ENCODE results near the gene USP40. TPM values are rescaled to one million over a fixed set of nuclear protein-coding genes. Genes with fewer than 3 reads are reported as not detected.

USP40 gene, protein sequence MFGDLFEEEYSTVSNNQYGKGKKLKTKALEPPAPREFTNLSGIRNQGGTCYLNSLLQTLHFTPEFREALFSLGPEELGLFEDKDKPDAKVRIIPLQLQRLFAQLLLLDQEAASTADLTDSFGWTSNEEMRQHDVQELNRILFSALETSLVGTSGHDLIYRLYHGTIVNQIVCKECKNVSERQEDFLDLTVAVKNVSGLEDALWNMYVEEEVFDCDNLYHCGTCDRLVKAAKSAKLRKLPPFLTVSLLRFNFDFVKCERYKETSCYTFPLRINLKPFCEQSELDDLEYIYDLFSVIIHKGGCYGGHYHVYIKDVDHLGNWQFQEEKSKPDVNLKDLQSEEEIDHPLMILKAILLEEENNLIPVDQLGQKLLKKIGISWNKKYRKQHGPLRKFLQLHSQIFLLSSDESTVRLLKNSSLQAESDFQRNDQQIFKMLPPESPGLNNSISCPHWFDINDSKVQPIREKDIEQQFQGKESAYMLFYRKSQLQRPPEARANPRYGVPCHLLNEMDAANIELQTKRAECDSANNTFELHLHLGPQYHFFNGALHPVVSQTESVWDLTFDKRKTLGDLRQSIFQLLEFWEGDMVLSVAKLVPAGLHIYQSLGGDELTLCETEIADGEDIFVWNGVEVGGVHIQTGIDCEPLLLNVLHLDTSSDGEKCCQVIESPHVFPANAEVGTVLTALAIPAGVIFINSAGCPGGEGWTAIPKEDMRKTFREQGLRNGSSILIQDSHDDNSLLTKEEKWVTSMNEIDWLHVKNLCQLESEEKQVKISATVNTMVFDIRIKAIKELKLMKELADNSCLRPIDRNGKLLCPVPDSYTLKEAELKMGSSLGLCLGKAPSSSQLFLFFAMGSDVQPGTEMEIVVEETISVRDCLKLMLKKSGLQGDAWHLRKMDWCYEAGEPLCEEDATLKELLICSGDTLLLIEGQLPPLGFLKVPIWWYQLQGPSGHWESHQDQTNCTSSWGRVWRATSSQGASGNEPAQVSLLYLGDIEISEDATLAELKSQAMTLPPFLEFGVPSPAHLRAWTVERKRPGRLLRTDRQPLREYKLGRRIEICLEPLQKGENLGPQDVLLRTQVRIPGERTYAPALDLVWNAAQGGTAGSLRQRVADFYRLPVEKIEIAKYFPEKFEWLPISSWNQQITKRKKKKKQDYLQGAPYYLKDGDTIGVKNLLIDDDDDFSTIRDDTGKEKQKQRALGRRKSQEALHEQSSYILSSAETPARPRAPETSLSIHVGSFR
- 10 to 100 TPM; 19.3 to 40.9 (median 30.6) TPM for polyA plus RNA-seq
- long read RNA-seq, donor 1, result 0 reads
- long read RNA-seq, donor 2, result 0 reads
- long read RNA-seq, donor 3, partial matches to known transcripts, result 0 of 2 reads
- long read RNA-seq, donor 3, other reads (novel, unspliced or antisense), result 0 of 2 reads
- long read RNA-seq, donor 4, result 0 reads
- long read RNA-seq, donor 5, result 0 reads
- long read RNA-seq, donor 6, result 0 reads
- long read RNA-seq, donor 7, result 0 reads
- long read RNA-seq, donor 8, result 0 reads
- long read RNA-seq, donor 9, result 0 reads
- long read RNA-seq, donor 10, result 0 reads

DNA sequence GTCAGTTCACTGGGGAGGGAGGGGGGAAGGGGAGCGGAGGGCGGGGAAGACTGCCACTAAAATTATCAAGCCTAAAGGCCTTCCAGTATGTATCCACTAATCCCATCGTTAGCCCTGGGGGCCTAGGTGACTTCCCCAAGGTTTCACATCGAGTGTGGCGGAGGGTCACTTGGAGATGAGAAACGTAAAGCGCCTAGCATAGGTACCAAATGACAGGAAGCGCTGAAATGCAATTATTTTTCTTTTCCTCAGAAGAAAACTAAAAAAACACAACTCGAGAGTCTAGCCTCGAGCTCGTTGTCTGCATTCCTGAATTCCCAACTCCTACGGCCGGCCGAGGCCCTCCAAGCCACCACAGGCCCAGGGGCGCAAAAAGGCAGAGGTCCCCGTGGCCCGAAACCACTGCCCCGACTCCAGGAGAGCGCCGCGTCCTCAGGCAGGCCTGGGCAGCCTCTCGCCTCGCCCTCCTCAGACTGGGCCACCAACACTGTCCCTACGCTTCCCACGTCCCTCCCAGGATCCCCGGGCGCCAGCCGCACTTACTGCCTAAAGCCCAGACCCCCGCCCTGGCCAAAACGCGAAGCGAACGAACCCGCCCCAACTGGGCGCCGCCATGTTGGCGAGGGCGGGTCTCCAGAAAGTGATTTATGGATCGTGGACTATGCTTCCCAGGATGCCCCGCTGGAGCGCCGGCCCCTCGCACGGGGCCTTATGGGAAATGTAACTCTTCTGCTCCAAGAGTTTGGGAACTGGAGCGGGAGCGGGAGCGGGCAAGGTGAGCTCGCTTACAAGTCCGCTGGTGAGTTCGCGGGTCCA, at the start of gene USP40:
Gene USP40, minus strand, starts transcription at position 642 of the 816 bp plus-strand sequence. CDS start 1,228 bp downstream, outside the sequence.
- H3K27ac ChIP-seq (ENCODE audit: low read depth in 1 of 3, low read length in 2 of 3), result peak within 1 kb of the TSS; percentile 63 to 88 (median 85)
- 0 to 1% (median 0%) methylated on average over 51 of the region's 51 CpGs for WGBS, 3 donors
- no peak for FAIRE-seq

DNA sequence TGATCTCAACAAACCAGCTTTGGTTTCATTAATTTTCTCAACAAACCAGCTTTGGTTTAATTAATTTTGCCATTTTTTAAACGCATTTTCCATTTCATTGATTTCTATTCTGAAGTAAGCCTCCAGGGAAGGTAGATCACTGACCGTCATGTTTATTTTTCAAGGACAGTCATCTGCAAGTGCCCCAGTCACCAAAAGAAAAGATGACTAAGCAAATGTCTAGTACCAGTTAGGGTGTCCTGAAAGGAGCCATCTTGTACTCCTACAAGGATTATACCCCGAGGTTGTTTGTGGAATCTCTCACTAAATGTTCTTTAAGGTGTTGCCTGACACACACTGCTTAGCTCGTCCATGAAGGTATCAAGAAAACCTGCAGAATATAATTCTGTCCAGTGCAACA, 44.7 kb upstream of the USP40 start:
- no peak for FAIRE-seq
- no peaks in the 10 kb centered on the region for H3K9me3 ChIP-seq (ENCODE audit: control insufficient read depth in 2 of 2, insufficient read depth in 1 of 2, low read depth in 1 of 2, low read length in 1 of 2)
- H3K27ac ChIP-seq (ENCODE audit: low read depth in 1 of 3, low read length in 2 of 3), result no peak overlapping the region
- no peak for DNase-seq
- H3K27me3 ChIP-seq (ENCODE audit: control insufficient read depth in 3 of 3, insufficient read depth in 3 of 3, low read length in 3 of 3), result no peaks in the 10 kb centered on the region
- no peaks in the 10 kb centered on the region for H3K36me3 ChIP-seq (ENCODE audit: control insufficient read depth in 3 of 3, insufficient read depth in 2 of 3, low read depth in 1 of 3, low read length in 3 of 3)
- H3K4me1 ChIP-seq (ENCODE audit: control insufficient read depth in 3 of 3, insufficient read depth in 2 of 3, low read depth in 1 of 3, low read length in 2 of 3), result no peaks in the 10 kb centered on the region
- 79 to 81% (median 79%) methylated on average over 4 of the region's 4 CpGs for WGBS, 3 donors
- H3K4me3 ChIP-seq (ENCODE audit: low read depth in 1 of 3, low read length in 3 of 3), result no peak overlapping the region

More for the DNA sequence above, at the start of gene USP40:
- H3K9me3 ChIP-seq (ENCODE audit: control insufficient read depth in 2 of 2, insufficient read depth in 1 of 2, low read depth in 1 of 2, low read length in 1 of 2), result no peaks in the 10 kb centered on the region
- peak within 1 kb of the TSS; percentile 59 to 85 (median 72) for H3K4me3 ChIP-seq (ENCODE audit: low read depth in 1 of 3, low read length in 3 of 3)
- DNase-seq, result peak; percentile 90 to 95
- no peaks in the 10 kb centered on the region for H3K27me3 ChIP-seq (ENCODE audit: control insufficient read depth in 3 of 3, insufficient read depth in 3 of 3, low read length in 3 of 3)
- H3K4me1 ChIP-seq (ENCODE audit: control insufficient read depth in 3 of 3, insufficient read depth in 2 of 3, low read depth in 1 of 3, low read length in 2 of 3), result no peaks in the 10 kb centered on the region
- no peaks in the 10 kb centered on the region for H3K36me3 ChIP-seq (ENCODE audit: control insufficient read depth in 3 of 3, insufficient read depth in 2 of 3, low read depth in 1 of 3, low read length in 3 of 3)

DNA sequence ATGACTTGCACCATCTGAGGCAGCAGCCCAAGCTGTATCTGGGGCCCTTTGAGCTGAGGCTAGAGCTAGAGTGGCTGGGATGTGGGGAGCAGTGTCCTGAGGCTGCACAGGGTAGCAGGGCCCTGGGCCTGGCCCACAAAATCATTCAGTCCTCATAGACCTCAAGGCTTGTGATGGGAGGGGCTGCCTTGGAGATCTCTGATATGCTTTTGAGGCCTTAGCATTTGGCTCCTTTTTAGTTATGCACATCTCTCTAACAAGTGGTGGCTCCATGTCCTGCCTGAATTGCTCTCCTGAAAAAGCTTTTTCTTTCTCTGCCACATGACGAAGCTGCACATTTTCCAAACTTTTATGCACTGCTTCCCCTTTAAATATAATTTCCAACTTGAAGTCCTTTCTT, 39.1 kb upstream of the USP40 start:
- 75 to 95% (median 87%) methylated on average over 1 of the region's 1 CpG for WGBS, 3 donors
- no peaks in the 10 kb centered on the region for H3K9me3 ChIP-seq (ENCODE audit: control insufficient read depth in 2 of 2, insufficient read depth in 1 of 2, low read depth in 1 of 2, low read length in 1 of 2)
- H3K27me3 ChIP-seq (ENCODE audit: control insufficient read depth in 3 of 3, insufficient read depth in 3 of 3, low read length in 3 of 3), result no peaks in the 10 kb centered on the region
- DNase-seq (no peak), FAIRE-seq (no peak)
- H3K4me1 ChIP-seq (ENCODE audit: control insufficient read depth in 3 of 3, insufficient read depth in 2 of 3, low read depth in 1 of 3, low read length in 2 of 3), result no peaks in the 10 kb centered on the region
- no peak overlapping the region for H3K27ac ChIP-seq (ENCODE audit: low read depth in 1 of 3, low read length in 2 of 3)
- H3K4me3 ChIP-seq (ENCODE audit: low read depth in 1 of 3, low read length in 3 of 3), result no peak overlapping the region
- H3K36me3 ChIP-seq (ENCODE audit: control insufficient read depth in 3 of 3, insufficient read depth in 2 of 3, low read depth in 1 of 3, low read length in 3 of 3), result no peaks in the 10 kb centered on the region

DNA sequence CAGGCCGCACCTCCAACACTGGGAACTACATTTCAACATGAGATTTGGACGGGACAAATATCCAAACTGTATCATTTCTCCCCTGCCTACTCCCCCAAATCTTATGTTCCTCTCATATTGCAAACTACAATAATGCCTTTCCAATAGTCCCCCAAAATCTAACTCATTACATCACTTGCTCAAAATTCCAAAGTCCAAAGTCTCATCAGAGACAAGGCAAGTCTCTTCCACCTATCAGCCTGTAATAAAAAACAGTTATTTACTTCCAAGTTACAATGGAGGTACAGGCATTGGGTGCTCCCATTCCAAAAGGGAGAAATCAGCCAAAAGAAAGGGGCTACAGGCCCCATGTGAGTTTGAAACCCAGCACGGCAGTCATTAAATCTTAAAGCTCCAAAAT, 38.2 kb upstream of the USP40 start:
- 89 to 91% (median 89%) methylated on average over 3 of the region's 3 CpGs for WGBS, 3 donors
- Histone ChIP-seq H3K4me3 (ENCODE audit: low read depth in 1 of 3, low read length in 3 of 3) (no peak overlapping the region), H3K9me3 (ENCODE audit: control insufficient read depth in 2 of 2, insufficient read depth in 1 of 2, low read depth in 1 of 2, low read length in 1 of 2) (no peaks in the 10 kb centered on the region), H3K27ac (ENCODE audit: low read depth in 1 of 3, low read length in 2 of 3) (no peak overlapping the region), H3K27me3 (ENCODE audit: control insufficient read depth in 3 of 3, insufficient read depth in 3 of 3, low read length in 3 of 3) (no peaks in the 10 kb centered on the region), H3K4me1 (ENCODE audit: control insufficient read depth in 3 of 3, insufficient read depth in 2 of 3, low read depth in 1 of 3, low read length in 2 of 3) (no peaks in the 10 kb centered on the region), H3K36me3 (ENCODE audit: control insufficient read depth in 3 of 3, insufficient read depth in 2 of 3, low read depth in 1 of 3, low read length in 3 of 3) (no peaks in the 10 kb centered on the region)
- FAIRE-seq (no peak), DNase-seq (no peak)

DNA sequence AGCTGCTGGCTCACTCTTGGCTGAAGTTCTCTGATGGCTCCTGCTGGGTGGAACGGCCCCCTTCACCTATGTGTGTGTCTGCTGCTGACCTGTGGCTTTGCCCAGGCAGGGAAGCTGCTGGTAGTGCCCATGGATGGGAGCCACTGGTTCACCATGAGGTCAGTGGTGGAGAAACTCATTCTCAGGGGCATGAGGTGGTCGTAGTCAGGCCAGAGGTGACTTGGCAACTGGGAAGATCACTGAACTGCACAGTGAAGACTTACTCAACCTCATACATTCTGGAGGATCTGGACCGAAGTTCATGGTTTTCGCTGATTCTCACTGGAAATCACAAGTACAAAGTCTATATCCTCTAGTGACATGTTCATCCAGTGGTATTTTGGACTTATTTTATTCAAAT, 36.9 kb upstream of the USP40 start:
- Histone ChIP-seq H3K27me3 (ENCODE audit: control insufficient read depth in 3 of 3, insufficient read depth in 3 of 3, low read length in 3 of 3) (no peaks in the 10 kb centered on the region), H3K36me3 (ENCODE audit: control insufficient read depth in 3 of 3, insufficient read depth in 2 of 3, low read depth in 1 of 3, low read length in 3 of 3) (no peaks in the 10 kb centered on the region), H3K27ac (ENCODE audit: low read depth in 1 of 3, low read length in 2 of 3) (no peak overlapping the region), H3K4me1 (ENCODE audit: control insufficient read depth in 3 of 3, insufficient read depth in 2 of 3, low read depth in 1 of 3, low read length in 2 of 3) (no peaks in the 10 kb centered on the region), H3K4me3 (ENCODE audit: low read depth in 1 of 3, low read length in 3 of 3) (no peak overlapping the region), H3K9me3 (ENCODE audit: control insufficient read depth in 2 of 2, insufficient read depth in 1 of 2, low read depth in 1 of 2, low read length in 1 of 2) (no peaks in the 10 kb centered on the region)
- 75 to 84% (median 81%) methylated on average over 4 of the region's 4 CpGs for WGBS, 3 donors
- FAIRE-seq, result no peak
- DNase-seq, result no peak

DNA sequence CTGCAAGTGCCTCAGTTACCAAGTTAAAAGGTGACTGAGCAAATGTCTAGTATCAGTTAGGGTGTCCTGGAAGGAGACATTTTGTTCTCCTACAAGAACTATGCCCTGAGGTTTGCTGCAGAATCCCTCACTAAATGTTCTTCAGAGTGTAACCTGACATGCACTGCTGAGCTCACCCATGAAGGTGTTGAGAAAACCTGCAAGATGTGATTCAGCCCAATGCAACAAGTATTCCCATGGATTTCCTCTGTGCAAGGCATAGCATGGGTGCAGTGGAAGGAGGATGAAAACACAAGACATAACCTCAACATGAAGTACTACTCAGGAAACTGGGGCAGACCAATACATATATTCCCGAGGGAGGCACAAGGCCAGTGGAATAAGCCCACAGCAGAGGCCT, 35.5 kb upstream of the USP40 start:
- no peak for FAIRE-seq
- DNase-seq, result no peak
- no peaks in the 10 kb centered on the region for H3K27me3 ChIP-seq (ENCODE audit: control insufficient read depth in 3 of 3, insufficient read depth in 3 of 3, low read length in 3 of 3)
- no peaks in the 10 kb centered on the region for H3K9me3 ChIP-seq (ENCODE audit: control insufficient read depth in 2 of 2, insufficient read depth in 1 of 2, low read depth in 1 of 2, low read length in 1 of 2)
- 91 to 98% (median 96%) methylated on average over 1 of the region's 1 CpG for WGBS, 3 donors
- H3K4me1 ChIP-seq (ENCODE audit: control insufficient read depth in 3 of 3, insufficient read depth in 2 of 3, low read depth in 1 of 3, low read length in 2 of 3), result no peaks in the 10 kb centered on the region
- H3K4me3 ChIP-seq (ENCODE audit: low read depth in 1 of 3, low read length in 3 of 3), result no peak overlapping the region
- no peak overlapping the region for H3K27ac ChIP-seq (ENCODE audit: low read depth in 1 of 3, low read length in 2 of 3)
- no peaks in the 10 kb centered on the region for H3K36me3 ChIP-seq (ENCODE audit: control insufficient read depth in 3 of 3, insufficient read depth in 2 of 3, low read depth in 1 of 3, low read length in 3 of 3)

DNA sequence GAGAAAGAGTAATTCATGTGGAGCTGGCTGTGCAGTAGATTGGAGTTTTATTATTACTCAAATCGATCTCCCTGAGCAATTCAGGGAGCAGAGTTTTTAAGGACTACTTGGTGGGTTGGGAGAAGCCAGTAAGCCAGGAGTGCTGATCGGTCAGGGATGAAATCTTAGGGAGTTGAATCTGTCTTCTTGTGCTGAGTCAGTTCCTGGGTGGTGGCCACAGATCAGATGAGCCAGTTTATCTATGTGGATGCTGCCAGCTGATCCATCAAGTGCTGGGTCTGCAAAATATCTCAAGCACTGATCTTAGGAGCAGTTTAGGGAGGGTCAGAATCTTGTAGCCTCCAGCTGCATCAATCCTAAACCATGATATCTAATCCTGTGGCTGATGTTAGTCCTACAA, 33.8 kb upstream of the USP40 start:
- 68 to 96% (median 76%) methylated on average over 2 of the region's 2 CpGs for WGBS, 3 donors
- no peak for DNase-seq
- Histone ChIP-seq H3K36me3 (ENCODE audit: control insufficient read depth in 3 of 3, insufficient read depth in 2 of 3, low read depth in 1 of 3, low read length in 3 of 3) (no peaks in the 10 kb centered on the region), H3K9me3 (ENCODE audit: control insufficient read depth in 2 of 2, insufficient read depth in 1 of 2, low read depth in 1 of 2, low read length in 1 of 2) (no peaks in the 10 kb centered on the region), H3K27ac (ENCODE audit: low read depth in 1 of 3, low read length in 2 of 3) (no peak overlapping the region), H3K4me1 (ENCODE audit: control insufficient read depth in 3 of 3, insufficient read depth in 2 of 3, low read depth in 1 of 3, low read length in 2 of 3) (no peaks in the 10 kb centered on the region), H3K4me3 (ENCODE audit: low read depth in 1 of 3, low read length in 3 of 3) (no peak overlapping the region), H3K27me3 (ENCODE audit: control insufficient read depth in 3 of 3, insufficient read depth in 3 of 3, low read length in 3 of 3) (no peaks in the 10 kb centered on the region)
- FAIRE-seq, result no peak
